ACHN (cell line): ENCODE results near the gene ALG1L2.
"Not testable (repeated sequence)": the region's sequence is repeated elsewhere in the genome, so short reads cannot be mapped to it uniquely, and the experiment has no call there.

Experiments
- DNase-seq: peaks from one replicate; pipeline ENCODE4 v3.0.0-alpha.2; 2015
- in situ Hi-C: cut with HindIII; loops from 2 replicates; pipeline ENCODE4 v1.10.0; 2017; ENCODE audit warnings: low sequenced_read_pairs, low pct_ligation_motif_present, low pct_unique_long_range_greater_than_20kb

ALG1L2 gene

GRCh38 chr3:130088061-130088460 is 6.4 kb downstream of the ALG1L2 start:
- in situ Hi-C loops = no loop called here
- no peak for DNase-seq

DNA sequence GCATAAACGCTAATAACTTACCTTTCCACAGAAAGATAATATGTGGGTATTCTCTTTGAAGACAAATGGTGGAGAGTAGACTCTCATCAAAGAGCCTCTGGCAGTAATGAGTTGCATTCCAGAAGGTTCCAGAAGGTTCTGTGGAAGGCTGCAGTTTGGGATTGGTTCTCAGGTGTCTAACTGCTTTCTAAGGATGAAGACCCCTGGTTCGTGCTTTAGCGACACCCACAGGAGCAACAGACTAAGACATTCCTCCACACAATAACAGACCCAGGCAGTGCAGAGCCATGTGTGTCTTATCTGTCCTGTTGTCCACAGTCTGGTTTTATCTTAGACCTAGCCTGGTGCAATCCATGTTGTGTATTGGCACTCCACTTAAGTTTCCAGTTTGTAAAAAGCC is 9.1 kb downstream of the ALG1L2 start:
- in situ Hi-C loops = not testable (repeated sequence)

GRCh38 chr3:130091958-130092357 is 10.3 kb downstream of the ALG1L2 start:
- in situ Hi-C loops = no loop called here
- no peak for DNase-seq

More for the DNA sequence above, 9.1 kb downstream of the ALG1L2 start:
- not testable (repeated sequence) for DNase-seq

GRCh38 chr3:130093741-130094391 is 12.2 kb downstream of the ALG1L2 start:
- DNase-seq = no peak
- in situ Hi-C loops = no loop called here

- DNase-seq, in situ Hi-C loops: not testable (repeated sequence)
Measured at GRCh38 chr3:130094491-130094941, 12.9 kb downstream of the ALG1L2 start.

DNA sequence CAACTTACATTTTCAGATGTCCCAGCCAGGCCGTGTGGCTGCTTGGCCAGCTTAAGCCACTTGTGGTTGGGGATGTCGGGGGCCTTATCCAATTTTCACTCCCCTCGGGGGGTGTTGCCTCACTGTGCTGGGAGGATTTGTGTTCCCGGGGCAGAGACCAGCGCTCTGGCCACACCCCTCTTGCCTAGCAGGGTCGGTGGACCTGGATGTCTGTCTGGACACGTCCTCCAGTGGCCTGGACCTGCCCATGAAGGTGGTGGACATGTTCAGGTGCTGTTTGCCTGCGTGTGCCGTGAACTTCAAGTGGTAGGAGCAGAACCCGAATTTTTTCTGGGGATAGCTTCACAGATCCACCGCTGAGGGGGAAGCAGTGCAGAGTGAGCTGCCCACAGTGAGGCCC is 14.2 kb downstream of the ALG1L2 start:
- in situ Hi-C loops, DNase-seq: not testable (repeated sequence)

DNA sequence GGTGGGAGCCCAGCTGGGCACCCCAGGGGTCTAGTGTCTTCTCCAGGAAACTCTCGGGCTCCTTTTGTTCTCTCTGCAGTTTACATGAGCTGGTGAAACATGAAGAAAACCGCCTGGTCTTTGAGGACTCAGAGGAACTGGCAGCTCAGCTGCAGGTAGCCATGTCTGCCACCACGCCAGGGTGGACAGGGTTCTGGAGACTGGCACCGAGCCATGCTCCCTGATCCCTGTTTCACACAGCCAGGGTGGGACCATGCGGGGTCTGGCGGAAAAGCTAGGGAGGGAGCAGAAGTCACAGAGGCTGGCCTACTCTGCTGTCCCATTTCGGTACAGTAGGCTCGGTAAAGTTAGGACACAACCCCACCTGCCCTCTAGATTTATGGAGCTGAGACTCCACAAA is 15.5 kb downstream of the ALG1L2 start:
- in situ Hi-C loops, DNase-seq: not testable (repeated sequence)

DNA sequence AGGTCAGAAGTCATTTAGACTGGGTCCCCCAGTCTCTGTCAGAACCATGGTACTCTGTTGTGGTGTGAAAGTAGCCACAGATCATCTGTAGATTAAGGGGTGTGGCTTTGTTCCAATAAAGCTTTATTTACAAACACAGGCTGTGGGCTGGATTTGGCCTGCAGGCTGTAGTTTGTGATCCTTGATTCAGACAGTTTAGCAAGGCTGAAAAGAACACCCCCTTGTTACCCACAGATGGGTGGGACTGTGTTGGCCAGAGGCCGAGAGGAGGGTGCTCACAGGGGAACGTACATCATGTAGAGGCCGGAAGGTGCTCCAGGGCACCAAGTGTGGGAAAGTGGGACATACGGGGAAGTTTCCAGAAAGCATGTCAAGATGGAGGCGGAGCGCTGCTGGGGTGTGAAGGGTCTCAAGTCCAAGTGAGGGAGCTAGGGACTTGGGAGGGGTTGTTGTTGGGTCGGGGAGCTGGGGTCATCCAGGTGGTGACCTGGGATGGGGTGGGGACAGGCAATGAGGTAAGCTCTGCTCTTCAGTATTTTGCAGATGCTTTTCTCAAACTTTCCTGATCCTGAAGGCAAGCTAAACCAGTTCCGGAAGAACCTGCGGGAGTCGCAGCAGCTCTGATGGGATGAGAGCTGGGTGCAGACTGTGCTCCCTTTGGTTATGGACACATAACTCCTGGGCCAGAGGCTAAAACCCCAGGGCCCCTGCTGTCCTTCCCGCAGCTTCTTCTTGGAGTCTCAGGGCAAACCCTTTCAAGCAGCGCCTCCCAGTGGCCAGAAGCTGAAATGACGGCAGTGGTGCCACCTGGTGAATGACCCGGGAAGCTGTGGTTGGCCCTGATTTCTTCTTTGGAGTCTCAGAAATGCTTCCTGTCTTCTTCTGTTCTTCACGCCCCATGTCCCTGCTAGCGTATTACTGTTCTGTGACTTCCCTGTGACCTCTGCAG is 16.3 kb downstream of the ALG1L2 start:
- in situ Hi-C loops = not testable (repeated sequence)

DNA sequence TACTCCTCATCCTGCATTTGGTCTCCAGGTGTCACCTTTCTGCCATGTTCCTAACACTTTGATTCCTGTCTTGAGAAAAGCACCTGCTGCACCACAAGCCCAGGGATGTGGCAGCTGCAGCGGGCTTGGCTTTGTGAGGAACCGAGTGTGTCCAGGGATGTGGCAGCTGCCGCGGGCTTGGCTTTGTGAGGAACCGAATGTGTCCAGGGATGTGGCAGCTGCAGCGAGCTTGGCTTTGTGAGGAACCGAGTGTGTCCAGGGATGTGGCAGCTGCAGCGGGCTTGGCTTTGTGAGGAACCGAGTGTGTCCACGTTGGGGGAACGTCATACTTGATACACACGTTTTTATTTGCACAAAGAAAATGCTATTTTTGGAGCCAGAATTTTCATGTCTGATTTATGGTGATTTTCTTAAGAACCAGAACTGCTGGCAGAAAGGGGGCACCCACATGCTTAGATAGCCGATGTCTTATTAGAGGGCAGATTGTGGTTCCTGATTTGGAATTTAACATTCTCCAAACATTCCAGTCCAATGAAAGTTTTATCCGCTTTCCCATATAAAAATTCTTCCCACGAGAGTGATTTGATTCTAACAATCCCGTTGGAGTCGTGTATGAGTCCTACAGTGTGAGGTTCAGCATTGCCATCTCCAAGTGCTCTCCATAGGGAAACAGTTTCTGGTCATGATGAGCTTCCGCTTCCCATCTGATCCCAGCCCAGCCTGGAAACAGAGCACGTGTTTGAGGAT is 17.2 kb downstream of the ALG1L2 start:
- DNase-seq, in situ Hi-C loops: not testable (repeated sequence)

More for the DNA sequence above, 16.3 kb downstream of the ALG1L2 start:
- DNase-seq = not testable (repeated sequence)

GRCh38 chr3:130102545-130102944 is 20.9 kb downstream of the ALG1L2 start:
- DNase-seq, in situ Hi-C loops: not testable (repeated sequence)

- in situ Hi-C loops, DNase-seq: not testable (repeated sequence)
Measured at GRCh38 chr3:130104191-130104590, 22.6 kb downstream of the ALG1L2 start.

GRCh38 chr3:130107333-130107995 is 25.8 kb downstream of the ALG1L2 start:
- in situ Hi-C loops = not testable (repeated sequence)

GRCh38 chr3:130108836-130109585 is 27.4 kb downstream of the ALG1L2 start:
- DNase-seq, in situ Hi-C loops: not testable (repeated sequence)

More at GRCh38 chr3:130107333-130107995, 25.8 kb downstream of the ALG1L2 start:
- not testable (repeated sequence) for DNase-seq

GRCh38 chr3:130110386-130111169 is 28.9 kb downstream of the ALG1L2 start:
- DNase-seq = peak; percentile 58
- in situ Hi-C loops = not testable (repeated sequence)

DNA sequence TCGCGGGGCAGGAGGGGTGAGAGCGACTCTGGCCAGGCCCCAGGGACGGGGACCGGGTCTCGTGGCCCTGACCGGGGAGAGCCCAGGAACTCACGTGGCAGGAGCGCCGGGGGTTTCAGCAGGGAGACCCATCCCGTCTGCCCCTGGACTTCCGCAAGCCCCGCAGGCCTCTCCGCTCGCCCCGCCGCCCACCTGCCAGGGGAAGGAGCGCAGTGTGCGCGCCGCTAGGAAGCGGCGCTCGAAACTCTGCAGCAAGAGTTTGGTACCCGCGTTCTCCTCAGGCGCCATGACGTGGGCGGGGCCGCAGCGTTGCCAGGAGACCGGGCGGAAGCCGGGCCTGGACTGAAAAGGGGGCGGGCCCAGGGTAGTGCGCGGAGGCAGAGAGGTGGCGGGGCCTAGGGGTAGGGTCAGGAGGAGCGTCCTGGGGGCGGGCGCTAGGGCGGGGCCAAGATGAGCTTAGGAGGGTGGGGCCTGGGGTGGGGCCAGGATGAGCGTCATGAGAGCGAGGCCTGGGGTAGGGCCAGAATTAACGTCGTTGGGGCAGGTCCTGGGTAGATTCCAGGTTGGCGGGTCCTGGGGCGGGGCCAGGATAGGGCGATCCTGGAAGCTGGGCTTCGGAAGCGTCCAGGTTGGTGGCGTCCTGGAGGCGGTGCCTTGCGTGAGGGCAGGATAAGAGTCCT is 29.7 kb downstream of the ALG1L2 start:
- in situ Hi-C loops = no loop called here
- DNase-seq = peak; percentile 95
